HS-27A (cell line): ENCODE data around the gene ZC3H7A.

ENCODE experiments used
- DNase-seq: peaks from one replicate; pipeline ENCODE4 v3.0.0-alpha.2; 2012; ENCODE audit warnings: low read depth, missing footprints

The ZC3H7A gene

DNA sequence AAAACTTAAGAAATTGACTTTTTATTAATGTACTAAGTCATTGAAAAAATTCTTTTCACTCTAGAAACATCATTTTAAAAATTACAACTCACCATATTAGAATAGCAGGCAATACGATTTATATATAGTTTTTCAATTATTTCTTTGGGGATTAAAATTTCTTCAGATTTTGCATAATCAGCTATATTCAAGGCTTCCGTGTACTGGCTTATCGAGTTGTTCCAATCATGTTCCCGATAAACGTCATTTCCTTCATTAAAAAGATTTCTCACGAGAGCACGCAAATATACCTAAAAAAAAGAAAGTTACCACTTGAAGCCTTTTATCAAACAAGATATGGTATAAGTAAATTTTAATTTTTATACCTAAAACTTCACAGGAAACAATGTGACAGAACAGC lies 18.0 kb downstream of the ZC3H7A start:
- no peak for DNase-seq

DNA sequence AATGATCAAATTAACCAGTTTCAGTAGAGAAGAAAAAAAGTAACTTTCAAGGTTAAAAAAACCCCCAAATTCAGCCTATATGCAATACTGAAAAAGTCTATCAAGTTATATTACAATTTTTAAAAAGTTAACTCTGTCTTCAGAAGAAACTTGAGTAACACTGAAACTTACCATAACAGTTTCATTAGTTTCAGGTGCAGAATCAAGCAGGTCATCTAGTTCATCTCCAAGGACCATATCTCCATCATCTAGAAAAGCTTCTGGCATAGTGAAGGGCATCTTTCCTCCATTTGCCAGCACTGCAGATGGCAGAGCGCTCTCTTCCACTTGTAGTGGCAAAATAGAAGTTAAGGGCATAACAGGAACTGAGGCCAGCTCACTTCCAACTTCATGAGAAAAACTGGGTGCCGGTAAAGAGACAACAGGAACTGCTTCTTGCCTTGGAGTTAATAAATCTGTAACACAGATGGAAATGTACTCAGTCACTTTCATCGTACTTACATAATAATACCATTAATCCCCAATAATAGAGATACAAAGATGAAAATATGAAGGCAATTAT lies 22.9 kb downstream of the ZC3H7A start:
- no peak for DNase-seq

DNA sequence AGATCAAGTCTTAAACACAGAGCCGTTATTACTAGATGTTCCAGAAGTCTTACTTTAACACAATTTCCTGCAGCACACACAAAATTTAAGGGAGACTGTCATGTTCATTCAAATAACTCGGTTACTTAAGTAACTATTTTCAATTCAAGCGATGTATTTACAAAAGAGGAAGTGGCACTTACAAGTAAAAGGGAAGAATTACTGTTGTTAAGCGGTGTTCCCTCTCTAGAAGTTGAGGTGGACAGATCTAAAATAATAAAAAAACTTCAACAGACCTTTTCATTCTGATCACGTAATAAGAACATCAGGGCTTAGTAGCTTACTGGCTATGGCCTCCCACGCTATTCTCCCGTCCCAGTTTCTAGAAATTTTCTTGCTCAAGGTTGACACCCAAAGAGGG lies 28.2 kb downstream of the ZC3H7A start:
- no peak for DNase-seq

DNA sequence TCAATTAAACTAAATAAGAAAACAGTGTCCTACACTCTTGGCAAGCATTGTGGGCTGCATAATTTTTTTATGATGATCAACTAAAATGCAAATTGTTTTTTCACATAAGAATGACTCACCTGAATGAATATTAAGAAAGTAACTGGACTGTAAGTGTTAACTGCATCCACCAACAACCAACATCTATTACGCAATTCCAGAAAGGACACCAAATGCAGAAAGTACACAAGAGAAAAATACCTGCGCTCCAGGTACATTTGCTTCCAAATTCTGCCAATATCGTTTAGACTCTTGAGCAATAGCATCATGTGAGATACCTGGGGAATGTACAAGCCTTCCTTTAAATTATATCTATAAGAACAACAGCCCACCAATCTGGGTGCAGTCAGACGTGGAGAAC lies 34.6 kb downstream of the ZC3H7A start:
- no peak for DNase-seq

DNA sequence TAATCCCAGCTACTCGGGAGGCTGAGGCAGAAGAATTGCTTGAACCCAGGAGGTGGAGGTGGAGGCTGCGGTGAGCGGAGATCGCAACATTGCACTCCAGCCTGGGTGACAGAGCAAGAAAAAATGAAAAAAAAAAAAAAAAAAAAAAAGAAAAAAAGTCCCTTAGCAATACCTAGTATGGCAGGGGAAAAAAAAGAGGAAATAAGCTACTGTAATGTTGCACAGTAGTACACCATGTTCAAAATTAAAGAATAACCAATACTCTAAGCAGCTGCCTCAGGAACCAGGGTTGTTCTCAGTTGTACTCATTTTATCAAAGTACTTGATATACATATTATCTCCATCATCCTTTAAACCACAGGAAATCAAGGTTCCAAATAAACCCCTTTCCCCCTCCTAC lies 37.1 kb downstream of the ZC3H7A start:
- no peak for DNase-seq

DNA sequence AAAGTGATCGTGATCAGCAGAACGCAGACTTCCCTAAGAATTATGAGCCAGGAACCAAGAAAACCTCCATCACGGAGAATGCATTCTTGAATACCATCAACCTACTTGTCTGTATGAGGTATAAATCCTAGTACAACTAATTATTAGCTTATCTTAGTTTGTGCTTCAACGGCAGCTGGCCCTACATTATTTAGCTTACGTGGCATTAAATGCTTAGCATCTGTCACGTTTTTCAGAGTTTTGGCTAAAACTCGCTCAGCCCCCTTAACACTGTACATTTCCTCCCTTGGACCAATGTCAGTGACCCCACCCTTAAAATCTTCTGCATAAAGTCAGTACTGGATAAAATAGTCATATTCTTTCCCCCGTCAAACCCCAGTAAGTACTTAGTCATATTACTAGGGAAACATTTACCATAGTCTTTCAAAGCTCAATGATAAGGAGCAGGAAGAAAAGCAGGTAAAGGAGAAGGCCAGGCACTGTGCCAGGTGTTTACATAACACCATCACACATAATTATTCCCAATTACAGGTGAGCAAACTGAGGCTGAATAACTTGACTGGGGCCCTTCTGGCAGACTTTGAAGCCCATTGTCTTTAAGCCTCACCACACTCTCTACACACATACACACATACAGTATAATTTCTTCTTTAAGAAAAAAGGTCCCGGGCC lies 37.8 kb downstream of the ZC3H7A start:
- no peak for DNase-seq

DNA sequence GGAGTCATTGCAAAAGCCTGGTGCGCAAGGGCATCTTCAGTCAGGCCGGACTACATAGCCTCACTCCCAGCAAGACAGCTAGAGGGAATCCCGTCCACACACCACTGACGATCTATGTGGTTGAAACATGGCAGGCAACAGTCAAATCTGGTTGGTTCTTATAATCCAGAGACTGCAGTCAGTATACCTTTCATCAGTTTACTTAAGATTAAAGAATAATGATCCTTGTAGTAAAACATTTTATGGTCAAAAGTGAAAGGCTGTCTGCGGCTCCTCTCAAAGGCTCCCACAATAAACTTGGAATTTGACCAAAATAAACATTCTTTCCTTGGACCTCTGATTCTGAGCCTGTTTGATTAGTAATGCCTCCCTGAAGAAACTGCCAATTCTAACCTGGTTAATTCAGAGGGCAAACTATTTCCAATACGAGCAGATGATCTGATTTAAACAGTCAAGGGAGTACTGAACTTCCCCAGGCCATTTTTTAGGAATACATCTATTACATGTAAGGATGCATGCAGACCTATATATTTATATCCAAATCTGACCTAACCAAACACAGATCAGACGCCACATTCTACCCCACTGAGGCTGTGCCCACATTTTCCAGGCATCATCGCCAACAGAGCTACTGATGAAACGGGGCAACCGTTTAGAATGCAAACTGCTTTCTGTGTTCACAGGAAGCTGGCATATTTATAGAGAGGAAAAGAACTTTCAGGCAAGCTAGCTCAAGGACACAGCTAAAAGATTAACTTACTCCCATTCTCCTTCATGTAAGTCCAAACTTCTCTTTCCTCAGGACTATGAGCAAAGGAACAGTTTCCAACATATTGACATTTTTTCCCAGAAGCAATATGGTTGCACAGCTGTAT lies 39.1 kb downstream of the ZC3H7A start:
- no peak for DNase-seq

DNA sequence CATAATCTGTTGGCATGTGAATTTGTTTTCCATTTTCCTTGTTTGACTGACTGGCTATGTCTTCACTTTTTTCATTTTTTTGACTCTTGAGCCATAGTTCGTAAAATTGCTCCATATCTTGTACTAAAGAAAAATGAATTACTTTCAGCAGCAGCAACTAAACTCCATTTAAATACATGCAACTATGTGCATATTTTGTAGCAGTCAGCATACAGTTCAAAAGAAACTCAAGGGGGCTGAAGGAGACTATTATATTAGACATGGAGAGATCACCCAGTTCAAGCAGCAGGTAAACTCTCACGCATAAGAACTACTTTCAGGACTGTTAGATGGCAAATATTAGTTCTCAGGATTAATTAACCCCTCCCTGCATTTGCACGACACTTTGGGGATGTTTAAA lies 40.8 kb downstream of the ZC3H7A start:
- DNase-seq: no peak

DNA sequence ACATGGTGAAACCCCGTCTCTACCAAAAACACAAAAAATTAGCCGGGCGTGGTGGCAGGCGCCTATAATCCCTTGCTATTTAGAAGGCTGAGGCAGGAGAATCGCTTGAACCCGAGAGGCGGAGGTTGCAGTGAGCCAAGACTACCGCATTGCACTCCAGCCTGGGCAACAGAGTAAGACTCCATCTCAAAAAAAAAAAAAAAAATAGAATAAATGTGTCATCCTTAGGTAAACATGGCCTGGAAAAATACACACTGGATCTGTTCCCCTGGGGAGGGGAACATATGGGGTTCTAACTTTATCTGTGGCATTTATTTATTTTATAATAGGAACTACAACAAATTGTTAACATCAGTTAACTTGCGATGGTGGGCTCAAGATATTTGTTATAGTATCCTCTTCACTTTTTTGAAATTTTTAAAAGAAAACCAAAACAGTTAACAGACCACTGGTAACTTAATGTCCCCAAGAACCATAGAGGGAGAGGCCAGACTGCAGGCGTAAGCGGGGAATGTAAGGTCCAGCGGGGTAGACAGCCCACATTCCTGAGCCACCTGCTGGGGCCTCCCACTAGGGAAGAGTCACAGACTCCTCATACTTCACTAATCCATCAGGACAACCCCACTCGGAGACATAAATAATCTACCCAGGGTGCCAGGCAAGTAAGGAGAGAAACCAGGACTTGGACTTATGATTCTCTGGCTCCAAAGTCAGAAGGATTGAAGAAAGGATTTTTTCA lies 41.9 kb downstream of the ZC3H7A start:
- DNase-seq: no peak

DNA sequence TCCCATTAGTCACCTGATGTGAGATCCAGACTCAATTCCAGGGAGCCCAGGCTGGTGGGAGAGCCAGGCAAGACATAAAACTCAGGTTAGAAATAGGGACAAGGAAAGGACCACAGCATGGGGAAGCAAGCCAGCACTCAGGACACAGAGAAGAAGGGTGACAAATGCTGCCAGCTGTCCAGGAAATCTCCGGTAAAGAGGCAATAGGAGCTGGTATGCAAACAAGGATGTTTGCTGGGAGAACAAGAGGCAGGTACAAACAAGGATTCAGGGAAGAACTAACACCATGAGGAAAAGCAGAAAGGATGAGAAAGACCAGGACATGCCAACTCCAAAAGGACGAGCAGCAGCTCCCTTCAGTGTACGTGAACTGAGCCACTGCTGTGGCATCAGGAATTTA lies 44.2 kb downstream of the ZC3H7A start:
- no peak for DNase-seq

DNA sequence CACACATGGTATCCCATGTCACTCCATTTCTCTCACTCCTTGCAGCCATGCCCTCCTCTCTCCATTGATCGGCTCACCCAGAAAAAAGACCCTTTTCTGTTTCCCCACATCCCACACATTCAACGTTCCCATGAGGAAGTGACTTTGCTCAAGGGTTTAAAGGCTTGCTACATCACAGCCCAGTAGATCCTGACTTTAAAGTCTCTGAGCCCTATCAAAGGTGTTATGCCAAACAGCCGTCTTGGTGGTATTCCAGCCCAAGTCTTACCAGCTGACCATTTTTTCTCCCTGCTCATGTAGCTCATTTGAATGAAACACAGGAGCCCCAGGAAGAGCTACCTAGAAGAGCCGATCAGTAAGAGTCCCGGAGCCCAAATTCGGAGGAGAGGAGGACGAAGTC lies 47.0 kb downstream of the ZC3H7A start:
- no peak for DNase-seq

DNA sequence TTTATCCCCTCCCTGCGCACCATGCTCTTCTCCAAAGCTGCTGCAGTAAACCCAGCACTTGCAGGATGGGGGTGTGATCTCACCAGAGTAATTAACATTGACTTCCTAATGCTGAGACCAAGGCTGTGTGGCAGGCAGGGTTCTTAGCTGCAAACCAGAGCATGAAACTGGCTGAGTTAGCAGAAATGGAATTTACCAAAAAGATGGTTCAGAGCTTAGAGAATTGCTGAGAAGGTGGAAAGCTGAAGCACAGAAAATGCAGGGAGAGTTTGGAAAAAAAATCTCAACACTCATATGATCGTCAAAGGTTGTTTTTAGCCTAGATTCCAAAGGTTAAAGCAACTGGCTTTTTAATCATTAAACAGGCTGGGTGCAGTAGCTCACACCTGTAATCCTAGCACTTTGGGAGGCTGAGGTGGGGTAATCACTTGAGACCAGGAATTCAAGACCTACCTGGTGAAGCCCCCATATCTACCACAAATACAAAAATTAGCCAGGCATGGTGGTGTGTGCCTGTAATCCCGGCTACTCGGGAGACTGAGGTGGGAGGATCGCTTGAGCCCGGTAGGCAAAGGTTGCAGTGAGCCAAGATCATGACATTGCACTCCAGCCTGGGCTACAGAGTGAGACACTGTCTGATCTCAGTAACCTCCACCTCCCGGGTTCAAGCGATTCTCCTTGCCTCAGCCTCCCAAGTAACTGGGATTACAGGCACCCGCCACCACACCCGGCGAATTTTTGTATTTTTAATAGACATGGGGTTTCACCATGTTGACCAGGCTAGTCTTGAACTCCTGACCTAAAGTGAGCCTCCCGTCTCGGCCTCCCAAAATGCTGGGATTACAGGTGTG lies 48.4 kb downstream of the ZC3H7A start:
- DNase-seq: no peak

DNA sequence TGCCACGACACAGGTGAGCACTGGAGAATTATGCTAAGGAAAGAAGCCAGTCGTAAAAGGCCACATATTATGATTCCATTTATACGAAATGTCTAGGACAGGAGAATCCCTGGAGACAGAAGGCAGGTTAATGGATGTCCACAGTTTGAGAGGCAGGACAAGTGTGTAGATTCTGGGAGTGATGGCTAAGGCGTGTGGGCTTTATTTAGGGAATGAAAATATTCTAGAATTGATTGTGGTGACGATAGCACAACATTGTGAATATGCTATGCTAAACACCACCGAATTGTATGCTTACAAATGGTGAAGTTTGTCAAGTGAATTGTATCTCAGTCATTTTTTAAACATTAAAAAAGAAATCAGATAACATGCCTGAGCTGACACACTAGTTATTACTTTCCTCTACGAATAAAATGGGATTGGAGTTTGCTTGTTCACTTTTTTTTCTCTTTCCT lies 49.1 kb downstream of the ZC3H7A start:
- no peak for DNase-seq

DNA sequence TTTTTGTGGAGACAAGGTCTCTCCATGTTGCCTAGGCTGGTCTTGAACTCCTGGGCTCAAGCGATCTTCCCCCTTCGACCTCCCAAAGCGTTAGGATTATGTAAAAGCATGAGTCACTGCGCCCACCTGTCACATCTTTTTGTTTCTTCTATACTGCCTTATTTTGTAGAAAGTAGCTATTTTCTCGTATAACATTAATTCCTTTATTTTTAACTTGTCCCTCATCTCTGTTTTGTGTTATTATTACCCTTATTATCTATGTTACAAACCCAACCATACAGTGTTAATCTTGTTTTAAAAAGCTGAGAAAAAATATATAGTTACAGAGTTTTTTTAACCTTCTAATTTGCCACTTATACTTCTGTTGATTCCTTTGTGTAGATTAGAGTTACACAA lies 53.0 kb downstream of the ZC3H7A start:
- no peak for DNase-seq

DNA sequence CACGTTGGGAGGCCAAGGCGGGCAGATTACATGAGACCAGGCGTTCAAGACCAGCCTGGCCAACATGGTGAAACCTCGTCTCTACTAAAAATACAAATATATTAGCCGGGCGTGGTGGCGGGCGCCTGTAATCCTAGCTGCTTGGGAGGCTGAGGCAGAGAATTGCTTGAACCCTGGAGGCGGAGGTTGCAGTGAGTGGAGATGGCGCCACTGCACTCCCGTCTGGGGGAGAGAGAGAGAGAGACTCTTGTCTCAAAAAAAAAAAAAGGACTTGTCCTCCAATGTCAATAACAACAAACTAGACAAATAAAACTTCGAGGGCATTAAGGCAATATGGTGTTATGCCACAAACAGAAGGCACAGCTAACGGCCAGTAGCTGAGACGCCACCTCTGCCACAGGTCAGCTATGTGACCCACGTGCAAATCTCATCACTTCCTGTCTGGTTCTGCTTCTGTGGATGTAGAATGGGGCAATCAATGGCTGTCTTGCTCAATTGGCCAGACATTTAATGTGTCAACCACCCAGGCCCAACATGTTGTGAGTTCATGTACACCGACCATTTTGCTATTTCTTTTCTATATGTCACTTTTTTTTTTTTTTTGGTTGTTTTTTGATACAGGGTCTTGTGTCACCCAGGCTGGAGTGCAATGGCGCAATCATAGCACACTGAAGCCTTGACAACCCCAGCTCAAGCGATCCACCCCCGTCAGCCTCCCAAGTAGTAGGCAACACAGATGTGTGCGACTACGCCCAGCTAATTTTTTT lies 53.6 kb downstream of the ZC3H7A start:
- no peak for DNase-seq

DNA sequence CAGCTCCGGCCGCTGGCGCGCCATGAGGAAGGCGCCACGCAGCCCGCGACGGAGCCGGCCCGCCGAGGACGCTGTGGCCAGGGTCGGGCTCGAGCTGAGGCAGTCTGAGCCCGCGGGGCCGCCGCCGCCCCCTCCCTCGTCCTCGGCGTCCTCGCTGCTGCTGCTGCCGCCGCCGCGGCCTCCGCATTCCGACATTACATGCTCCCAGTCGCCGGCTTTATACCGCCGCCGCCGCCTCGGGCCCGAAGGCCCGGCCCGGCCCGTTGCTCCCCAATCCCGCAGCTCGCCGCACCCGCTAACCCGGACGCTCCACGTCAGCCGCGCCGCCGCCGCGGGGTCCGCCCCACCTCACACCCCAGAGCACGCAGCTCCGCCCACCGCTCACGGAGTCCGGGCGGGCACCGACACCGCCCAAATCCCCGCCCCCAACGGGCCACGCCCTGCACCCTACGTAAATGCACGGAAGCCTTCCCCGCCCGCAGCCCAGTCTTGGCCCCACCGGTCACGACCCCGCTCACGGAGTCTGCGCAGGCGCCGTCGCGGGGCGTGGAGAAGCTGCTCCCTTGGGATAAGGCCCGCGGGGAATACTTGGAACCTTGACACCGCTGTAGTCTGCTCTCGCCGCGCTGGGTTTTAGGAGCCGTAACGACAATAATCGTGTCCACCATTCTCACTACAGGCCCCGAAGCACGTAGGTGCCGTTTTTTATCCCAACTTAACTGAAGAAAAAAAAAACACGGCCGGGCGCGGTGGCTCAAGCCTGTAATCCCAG lies 54.3 kb downstream of the ZC3H7A start, which contains the start of gene TXNDC11:
Gene TXNDC11 (minus strand): TSS at position 322 of the 772 bp plus-strand sequence. CDS start 127 bp downstream, at position 195.
- peak; percentile 87 for DNase-seq

DNA sequence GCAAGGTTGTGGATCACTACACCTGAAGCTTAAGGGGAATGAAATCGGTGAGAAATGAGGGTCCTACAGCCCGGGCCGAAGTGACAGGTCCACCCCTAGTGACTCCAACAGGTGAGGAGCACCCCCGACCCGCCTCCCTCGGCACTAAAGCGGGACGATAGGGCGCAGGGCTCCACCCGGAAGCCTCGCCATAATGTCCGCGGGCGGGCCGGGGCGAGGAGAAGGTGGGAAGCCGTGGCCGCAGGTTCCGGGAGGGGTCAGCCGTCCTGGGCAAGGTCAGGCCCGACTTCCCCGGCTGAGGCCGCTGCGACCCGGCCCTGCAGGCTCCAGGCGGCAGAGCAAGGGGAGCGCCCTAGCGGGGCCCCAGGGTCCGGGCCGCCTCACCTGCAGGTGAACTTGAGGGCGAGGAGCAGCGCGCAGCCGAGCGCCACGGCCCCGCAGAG lies 54.9 kb downstream of the ZC3H7A start:
- no peak for DNase-seq

DNA sequence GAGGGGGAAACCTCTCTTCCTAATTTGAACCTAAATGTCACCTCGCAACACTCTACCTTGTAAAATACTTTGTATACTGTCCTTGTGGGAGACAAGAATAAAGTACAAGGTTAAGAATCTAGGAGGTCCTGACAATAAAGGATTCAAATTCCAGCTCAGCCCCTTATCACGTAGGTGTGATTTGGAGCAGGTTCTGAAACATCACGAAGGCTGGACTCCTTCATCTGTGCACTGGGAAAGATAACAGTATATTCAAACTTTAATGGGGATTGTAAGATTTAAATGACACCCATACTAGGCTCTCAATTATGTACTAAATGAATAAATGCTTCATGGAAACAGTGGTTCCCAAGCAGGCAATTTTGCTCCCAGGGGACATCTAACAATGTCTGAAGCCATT lies 56.5 kb downstream of the ZC3H7A start:
- no peak for DNase-seq

DNA sequence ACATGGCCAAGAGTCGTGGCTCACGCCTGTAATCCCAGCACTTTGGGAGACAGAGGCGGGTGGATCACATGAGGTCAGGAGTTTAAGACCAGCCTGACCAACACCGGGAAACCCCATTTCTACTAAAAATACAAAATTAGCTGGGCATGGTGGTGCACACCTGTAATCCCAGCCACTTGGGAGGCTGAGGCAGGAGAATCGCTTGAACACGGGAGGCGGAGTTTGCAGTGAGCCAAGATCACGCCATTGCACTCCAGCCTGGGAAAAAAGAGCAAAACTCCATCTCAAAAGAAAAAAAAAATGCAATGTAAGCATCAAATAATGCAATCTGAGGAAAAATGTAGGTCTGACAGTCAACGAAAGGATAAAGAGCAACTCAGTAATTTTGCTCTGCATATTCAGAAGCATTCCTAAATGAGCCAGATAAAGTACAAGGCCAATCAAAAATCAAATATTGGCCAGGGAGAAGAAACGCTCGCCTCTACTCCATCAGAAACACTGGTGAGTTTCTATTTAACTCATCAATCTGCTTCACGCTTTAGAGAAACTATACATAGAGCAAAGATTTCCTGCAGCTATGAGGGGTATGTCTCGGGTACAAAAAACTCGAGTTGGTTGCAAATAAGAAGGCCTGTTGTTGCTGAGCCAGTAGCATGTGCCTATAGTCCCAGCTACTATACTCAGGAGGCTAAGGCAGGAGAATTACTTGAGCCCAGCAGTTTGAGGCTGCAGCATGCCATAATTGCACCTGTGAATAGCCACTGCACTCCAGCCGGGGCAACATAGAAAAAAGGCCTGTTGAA lies 58.1 kb downstream of the ZC3H7A start:
- no peak for DNase-seq
